HepG2 (cell line): ENCODE data around the gene DCPS. TPM values are rescaled to one million over a fixed set of nuclear protein-coding genes. Genes with fewer than 3 reads are reported as not detected.
A peak's percentile ranks its signal among the peaks of the same experiment; 100 is the strongest.

Experiments
- ATAC-seq: fragments of 200-7000 bp; cut with Tn5 transposase; 3 replicates; pipeline ENCODE4 v1.9.1; 2020; ENCODE audit warnings: mild to moderate bottlenecking, moderate library complexity
- BruUV-seq: library from RNA; stranded (reverse); fragments of 400-500 nt; replicated peaks from 2 replicates; lab custom pipeline; 2021; lab: Mats Ljungman, UMichigan
- CTCF ChIA-PET: fragments of 300-600 bp; formaldehyde crosslinking; extraction: SDS; loops from one replicate; lab custom pipeline; 2021; ENCODE audit warnings: low total read pairs, inconsistent platforms, low intra/inter-chr PET ratio; lab: Yijun Ruan, JAX
- POLR2A ChIA-PET: fragments of 350-600 bp; sonication (Branson Sonifier 250); formaldehyde crosslinking; loops from one replicate; lab custom pipeline; 2020; ENCODE audit warnings: antibody characterized with exemption, inconsistent platforms; lab: Yijun Ruan, JAX
- DNase-seq: peaks from one replicate; pipeline ENCODE4 v3.0.0-alpha.2; 2015; ENCODE audit warnings: low spot score
- FAIRE-seq: peaks from 3 replicates; lab custom pipeline; 2011; peaks lifted over from hg19 to GRCh38; lab: Jason Lieb, UNC
- H2AFZ ChIP-seq: one replicate; pipeline ENCODE4 v1.6.1; 2011; ENCODE audit warnings: low read length, inconsistent platforms
- H3K27ac ChIP-seq: fragments of 300-600 bp; 3 replicates; pipeline ENCODE4 v1.8.0; 2011; ENCODE audit warnings: mixed run types, mild to moderate bottlenecking, mixed read lengths, low read length, inconsistent platforms; ENCODE audit not compliant: insufficient read depth; ENCODE audit errors: extremely low read length
- H3K27me3 ChIP-seq, 2 experiments: fragments of 200-600 bp in 1 of 2; 2 replicates in 1 of 2; 3 replicates in 1 of 2; pipeline versions ENCODE4 v1.6.0 to v1.8.0; 2011; ENCODE audit warnings: low read length in 2 of 2, mild to moderate bottlenecking in 2 of 2, moderate library complexity in 2 of 2, inconsistent platforms in 1 of 2; ENCODE audit not compliant: insufficient read depth in 2 of 2, control insufficient read depth in 1 of 2
- H3K36me3 ChIP-seq, 2 experiments: fragments of 200-600 bp in 1 of 2; replicated peaks in 1 of 2; 2 replicates in 1 of 2; 3 replicates in 1 of 2; pipeline versions ENCODE4 v1.5.1 to v1.8.0; 2011; ENCODE audit warnings: low read length in 2 of 2, inconsistent platforms in 1 of 2; ENCODE audit not compliant: insufficient read depth in 2 of 2, control insufficient read depth in 1 of 2
- H3K4me1 ChIP-seq: 2 replicates; pipeline ENCODE4 v1.5.1; 2012; ENCODE audit warnings: low read length, inconsistent platforms; ENCODE audit not compliant: insufficient read depth
- H3K4me2 ChIP-seq: 2 replicates; pipeline ENCODE4 v1.6.0; 2011; ENCODE audit warnings: low read depth, low read length, inconsistent platforms
- H3K4me3 ChIP-seq, 3 experiments: fragments of 200-600 bp in 1 of 3; sonication (generic), shearing (Covaris generic) in 1 of 3; replicated peaks in 1 of 3; 2 replicates each; pipeline ENCODE4 v1.5.1; 2011 to 2016; ENCODE audit warnings: low read length in 3 of 3, inconsistent platforms in 2 of 3, low read depth in 2 of 3, mild to moderate bottlenecking in 2 of 3, control low read depth in 1 of 3, mixed read lengths in 1 of 3; ENCODE audit not compliant: insufficient read depth in 1 of 3
- H3K79me2 ChIP-seq: one replicate; pipeline ENCODE4 v1.6.1; 2011; ENCODE audit warnings: low read length, inconsistent platforms; ENCODE audit not compliant: insufficient read depth
- H3K9ac ChIP-seq: 2 replicates; pipeline ENCODE4 v1.6.0; 2011; ENCODE audit warnings: mild to moderate bottlenecking, low read depth, low read length, inconsistent platforms; ENCODE audit not compliant: insufficient read depth
- H3K9me3 ChIP-seq: 2 replicates; pipeline ENCODE4 v1.5.1; 2012; ENCODE audit warnings: mild to moderate bottlenecking, low read length
- H4K20me1 ChIP-seq: 2 replicates; pipeline ENCODE4 v1.6.0; 2011; ENCODE audit warnings: inconsistent platforms, mild to moderate bottlenecking, low read length, moderate library complexity; ENCODE audit not compliant: insufficient read depth
- ASH2L ChIP-seq: fragments of 300-600, 200-600 bp; sonication (generic); IDR thresholded peaks from 2 replicates; pipeline ENCODE4 v1.7.0; 2017; ENCODE audit warnings: low read depth, mild to moderate bottlenecking, moderate library complexity, mixed read lengths, low read length; ENCODE audit not compliant: insufficient read length
- CCDC6 ChIP-seq: sonication (generic); formaldehyde crosslinking; IDR thresholded peaks from 2 replicates; pipeline ENCODE4 v1.8.1; 2022; ENCODE audit warnings: mild to moderate bottlenecking, missing genetic modification reagents, moderate library complexity
- DMAP1 ChIP-seq: IDR thresholded peaks from 2 replicates; pipeline ENCODE4 v1.6.1; 2016
- EED ChIP-seq: sonication (generic); formaldehyde crosslinking; IDR thresholded peaks from 2 replicates; pipeline ENCODE4 v1.5.0; 2020; ENCODE audit warnings: mild to moderate bottlenecking, missing genetic modification reagents
- ELF3 ChIP-seq: IDR thresholded peaks from 2 replicates; pipeline ENCODE4 v1.6.1; 2016; ENCODE audit warnings: missing genetic modification reagents, missing compliant biosample characterization
- KDM4B ChIP-seq: sonication (generic); formaldehyde crosslinking; IDR thresholded peaks from 2 replicates; pipeline ENCODE4 v1.4.0; 2020; ENCODE audit warnings: missing genetic modification reagents
- KDM5A ChIP-seq: fragments of 200-600 bp; sonication (generic); IDR thresholded peaks from 2 replicates; pipeline ENCODE4 v1.7.0; 2018; ENCODE audit warnings: antibody characterized with exemption, mild to moderate bottlenecking, low read length, borderline replicate concordance
- KLF16 ChIP-seq, 2 experiments: sonication (generic) in 1 of 2; formaldehyde crosslinking in 1 of 2; IDR thresholded peaks; 2 replicates each; pipeline versions ENCODE4 v1.6.1 to v1.8.0; 2016 to 2023; ENCODE audit warnings: missing genetic modification reagents in 2 of 2, missing compliant biosample characterization in 1 of 2
- MAZ ChIP-seq, 2 experiments: sonication (generic) in 1 of 2; formaldehyde crosslinking in 1 of 2; IDR thresholded peaks; 2 replicates each; pipeline versions ENCODE4 v1.5.0 to v1.6.1; 2012 to 2020; ENCODE audit warnings: low read depth in 2 of 2, mild to moderate bottlenecking in 2 of 2, borderline replicate concordance in 1 of 2, improper control_type of control experiment in 1 of 2, low read length in 1 of 2, missing genetic modification reagents in 1 of 2, moderate library complexity in 1 of 2
- NBN ChIP-seq: fragments of 450-650 bp; conservative IDR thresholded peaks from 2 replicates; pipeline ENCODE4 v1.6.1; 2017
- RORA ChIP-seq: sonication (generic); formaldehyde crosslinking; IDR thresholded peaks from 2 replicates; pipeline ENCODE4 v1.5.0; 2020; ENCODE audit warnings: mild to moderate bottlenecking, missing genetic modification reagents, moderate library complexity
- SMARCC2 ChIP-seq: fragments of 450-650 bp; IDR thresholded peaks from 2 replicates; pipeline ENCODE4 v1.6.1; 2017; ENCODE audit warnings: antibody characterized with exemption, mild to moderate bottlenecking
- TGIF2 ChIP-seq: IDR thresholded peaks from 2 replicates; pipeline ENCODE4 v1.6.1; 2016; ENCODE audit warnings: control low read depth, missing compliant biosample characterization
- TOPORS ChIP-seq: sonication (generic); formaldehyde crosslinking; IDR thresholded peaks from 2 replicates; pipeline ENCODE4 v1.8.0; 2023; ENCODE audit warnings: mild to moderate bottlenecking, missing genetic modification reagents
- ZNF547 ChIP-seq: sonication (generic); formaldehyde crosslinking; IDR thresholded peaks from 2 replicates; pipeline ENCODE4 v1.5.1; 2020; ENCODE audit warnings: mild to moderate bottlenecking, missing genetic modification reagents
- ZNF556 ChIP-seq: sonication (generic); formaldehyde crosslinking; IDR thresholded peaks from 2 replicates; pipeline ENCODE4 v1.4.0; 2020; ENCODE audit warnings: mild to moderate bottlenecking, missing genetic modification reagents, borderline replicate concordance
- ZNF766 ChIP-seq: sonication (generic); formaldehyde crosslinking; IDR thresholded peaks from 2 replicates; pipeline ENCODE4 v1.5.0; 2020; ENCODE audit warnings: missing genetic modification reagents, borderline replicate concordance
- ZNF841 ChIP-seq: sonication (generic); formaldehyde crosslinking; IDR thresholded peaks from 2 replicates; pipeline ENCODE4 v1.8.1; 2023; ENCODE audit warnings: missing genetic modification reagents, borderline replicate concordance
- WGBS: methylation state at CpG from one replicate; pipeline ENCODE4 v1.1.6; 2017; ENCODE audit warnings: low lambda C conversion rate; 5-methylcytosine and 5-hydroxymethylcytosine counted together
- in situ Hi-C: cut with HindIII; loops from 2 replicates; pipeline ENCODE4 v1.10.0; 2017; ENCODE audit warnings: low pct_unique_long_range_greater_than_20kb; ENCODE audit not compliant: extremely low pct_ligation_motif_present
- intact Hi-C: fragments of 100-400 bp; cut with micrococcal nuclease; formaldehyde crosslinking; loops from one replicate; pipeline ENCODE4 v1.10.0; 2022; ENCODE audit not compliant: unreplicated experiment
- polyA plus RNA-seq, 8 experiments: library from polyadenylated mRNA; depleted of rRNA in 3 of 8; stranded (reverse) in 7 of 8; unstranded in 1 of 8; fragments of >200 nt; fragmentation: Illumina TruSeq in 4 of 8; extraction: Trizol in 4 of 8; gene quantifications; 2 replicates each; pipeline versions ENCODE4 v1.2.1 to v1.2.3, GENCODE V29; 2011 to 2016; ENCODE audit warnings: low read depth in 4 of 8, missing spikeins in 1 of 8, mixed read lengths in 1 of 8; ENCODE audit not compliant: insufficient read depth in 1 of 8
- total RNA-seq, 5 experiments: library from RNA; depleted of rRNA; stranded (reverse); fragments of >200 nt; fragmentation: Illumina TruSeq; extraction: Trizol; gene quantifications; 2 replicates each; pipeline ENCODE4 v1.2.3, GENCODE V29; 2016; ENCODE audit warnings: low read depth in 1 of 5
- TF ChIP-seq, protein P1 (sequence below): sonication (generic); formaldehyde crosslinking; IDR thresholded peaks from 2 replicates; pipeline ENCODE4 v1.4.0; 2020; ENCODE audit warnings: mild to moderate bottlenecking, missing genetic modification reagents
- TF ChIP-seq, protein P2 (sequence below): sonication (generic); formaldehyde crosslinking; IDR thresholded peaks from 2 replicates; pipeline ENCODE4 v1.8.0; 2022; ENCODE audit warnings: low read depth, missing genetic modification reagents

The DCPS gene
- total and polyA plus RNA-seq, 2 of the 13 experiments (the other 11 are each of a cell fraction or from before 2014, with no cell fraction given) = 21.9 to 22.5 TPM

DNA sequence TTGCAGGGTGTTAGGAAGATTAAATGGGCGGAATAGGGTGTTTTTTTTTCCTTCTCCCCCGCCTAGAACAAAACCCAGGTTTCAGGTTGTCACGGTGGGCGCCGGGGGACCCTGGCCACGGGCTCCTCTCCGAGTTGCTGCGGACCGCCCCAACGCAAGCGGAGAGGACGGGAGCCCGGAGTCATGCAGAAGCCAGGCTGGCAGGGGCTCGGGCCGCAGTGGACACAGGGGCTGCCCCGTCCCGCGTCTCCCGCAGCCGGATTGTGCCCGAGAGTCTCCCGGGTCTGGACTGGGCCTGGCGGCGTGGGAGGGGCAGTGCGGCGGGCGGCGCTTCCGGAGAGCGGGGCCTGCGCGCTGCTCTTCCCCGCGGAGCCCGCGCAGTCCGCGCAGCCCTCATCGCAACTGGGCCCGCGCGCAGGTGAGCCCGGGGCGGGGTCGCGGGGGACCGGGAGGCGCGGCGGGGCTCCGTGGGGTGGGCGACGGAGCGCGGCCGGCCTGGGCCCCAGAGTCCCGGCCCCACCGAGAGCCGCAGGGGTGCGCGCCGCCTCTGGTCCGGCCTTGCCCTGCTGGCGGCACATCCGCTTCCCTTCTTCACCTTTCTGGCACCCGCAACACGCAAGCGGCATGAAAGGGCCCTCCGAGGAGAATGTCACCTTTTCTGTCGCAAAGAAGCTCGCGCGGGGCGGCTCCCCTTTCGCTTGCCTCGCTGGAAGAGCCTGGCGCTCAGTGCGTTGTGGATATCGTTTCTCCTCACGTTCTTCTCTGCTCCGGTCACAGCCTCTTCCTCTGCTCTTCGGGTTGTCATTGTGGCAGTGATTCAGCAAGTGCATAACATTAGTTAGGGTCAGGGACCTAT lies 20.9 kb upstream of the DCPS start, which contains the start of gene TIRAP:
Gene TIRAP (plus strand): TSS at position 358 of the 856 bp plus-strand sequence. CDS start 7,802 bp downstream, outside the sequence.
- in situ Hi-C loops (no loop called here), intact Hi-C loops (loop anchor here (1.0 to 2.0 kb wide), 2 partner anchors 14 to 21 kb away; partner anchors contain the start of genes DCPS, FOXRED1 and SRPRA)
- peak within 1 kb of the TSS; percentile 96 for H3K4me2 ChIP-seq
- 1% methylated on average over 29 of the region's 82 CpGs for WGBS
- H3K79me2 ChIP-seq = peaks cover 10% of the 10 kb centered on the region
- peak within 1 kb of the TSS; percentile 90 for H3K9ac ChIP-seq
- ATAC-seq (peak; percentile 88), FAIRE-seq (no peak), DNase-seq (peak; percentile 43)
- 0 out of 5 replicates have a peak, but pooled peaks cover 0 to 4% of the 10 kb centered on the region in 2 experiments for H3K36me3 ChIP-seq
- BruUV-seq = no TSS peak
- H3K4me3 ChIP-seq = peak within 1 kb of the TSS; percentile 87 to 96 (median 95)
- peaks cover 37% of the 10 kb centered on the region for H3K4me1 ChIP-seq
- ChIA-PET POLR2A (interaction anchor here (0.7 to 1.7 kb wide), 6 partner anchors 12 to 21 kb away, joined by 3 to 19 read pairs (median 8); partner anchors contain the start of genes DCPS, FOXRED1 and SRPRA), CTCF (no interaction called here)
- H2AFZ ChIP-seq = peak within 1 kb of the TSS; percentile 66
- no peaks in the 10 kb centered on the region for H4K20me1 ChIP-seq
- no peaks in the 10 kb centered on the region for H3K27me3 ChIP-seq
- H3K9me3 ChIP-seq = no peaks in the 10 kb centered on the region
- peak within 1 kb of the TSS; percentile 85 for H3K27ac ChIP-seq
- TF ChIP-seq EED (CRISPR knock-in tag) = no peak; the same call in 1 of the 2 replicates
- TF ChIP-seq CCDC6 = 0 out of 2 replicates have a peak, but pooled peaks have one; percentile 10
- 0 out of 2 replicates have a peak, but pooled peaks have one; percentile 10 for TF ChIP-seq TGIF2 (CRISPR knock-in tag)
- TF ChIP-seq SMARCC2 = no peak
- peak in 1 of 2 experiments; percentile 25; a peak in 1 of 4 replicates for TF ChIP-seq KLF16 (CRISPR knock-in tag; IDR thresholded peaks at IDR 0.05)
- 0 out of 2 replicates have a peak, but pooled peaks have one; percentile 42 for TF ChIP-seq ZNF556
- TF ChIP-seq, protein P1, sequence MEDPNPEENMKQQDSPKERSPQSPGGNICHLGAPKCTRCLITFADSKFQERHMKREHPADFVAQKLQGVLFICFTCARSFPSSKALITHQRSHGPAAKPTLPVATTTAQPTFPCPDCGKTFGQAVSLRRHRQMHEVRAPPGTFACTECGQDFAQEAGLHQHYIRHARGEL (CRISPR knock-in tag) = no peak
- no peak for TF ChIP-seq ZNF841 (CRISPR knock-in tag)
- TF ChIP-seq ELF3 (CRISPR knock-in tag) = peak; percentile 50; the same call in 1 of the 2 replicates
- TF ChIP-seq ASH2L = peak; percentile 5
- TF ChIP-seq KDM5A = 0 out of 2 replicates have a peak, but pooled peaks have one; percentile 29
- TF ChIP-seq DMAP1 = peak; percentile 67; the same call in 1 of the 2 replicates
- TF ChIP-seq RORA (CRISPR knock-in tag) = no peak
- TF ChIP-seq MAZ (IDR thresholded peaks at IDR 0.05; ENCODE audit: borderline replicate concordance, low read depth, low read length) = no peak; the same call in 1 of the 2 replicates
- TF ChIP-seq MAZ (CRISPR knock-in tag; IDR thresholded peaks at IDR 0.05; ENCODE audit: low read depth) = peak; percentile 74; the same call in 1 of the 2 replicates
- TF ChIP-seq TOPORS (CRISPR knock-in tag) = peak; percentile 38
- no peak for TF ChIP-seq KDM4B
- TF ChIP-seq ZNF547 (CRISPR knock-in tag) = peak; percentile 73; the same call in 1 of the 2 replicates
- peak; percentile 31; the same call in 1 of the 2 replicates for TF ChIP-seq ZNF766 (CRISPR knock-in tag)
- no peak for TF ChIP-seq NBN
- TF ChIP-seq, protein P2, sequence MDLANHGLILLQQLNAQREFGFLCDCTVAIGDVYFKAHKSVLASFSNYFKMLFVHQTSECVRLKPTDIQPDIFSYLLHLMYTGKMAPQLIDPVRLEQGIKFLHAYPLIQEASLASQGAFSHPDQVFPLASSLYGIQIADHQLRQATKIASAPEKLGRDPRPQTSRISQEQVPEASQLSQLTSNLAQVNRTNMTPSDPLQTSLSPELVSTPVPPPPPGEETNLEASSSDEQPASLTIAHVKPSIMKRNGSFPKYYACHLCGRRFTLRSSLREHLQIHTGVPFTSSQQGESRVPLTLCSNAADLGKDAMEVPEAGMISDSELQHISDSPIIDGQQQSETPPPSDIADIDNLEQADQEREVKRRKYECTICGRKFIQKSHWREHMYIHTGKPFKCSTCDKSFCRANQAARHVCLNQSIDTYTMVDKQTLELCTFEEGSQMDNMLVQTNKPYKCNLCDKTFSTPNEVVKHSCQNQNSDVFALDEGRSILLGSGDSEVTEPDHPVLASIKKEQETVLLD (CRISPR knock-in tag) = peak; percentile 72; the same call in 1 of the 2 replicates
